SK-N-SH treated with all-trans-retinoic acid at 6 μM for 48 hours (cell line): ENCODE data around the gene GRIP1.

Source experiments
- ATAC-seq: fragments of 200-7000 bp; cut with Tn5 transposase; 3 replicates; pipeline ENCODE4 v1.9.1; 2020; ENCODE audit warnings: mild to moderate bottlenecking, moderate library complexity
- ARNTL ChIP-seq: fragments of 450-650 bp; formaldehyde crosslinking; IDR thresholded peaks from 2 replicates; pipeline ENCODE4 v1.5.0; 2020; ENCODE audit warnings: low read depth, mild to moderate bottlenecking, moderate library complexity, borderline replicate concordance
- BACH2 ChIP-seq: fragments of 250-450 bp; sonication (Bioruptor Pico); IDR thresholded peaks from 2 replicates; pipeline ENCODE4 v1.9.0; 2021; ENCODE audit warnings: mild to moderate bottlenecking, borderline replicate concordance
- CREB5 ChIP-seq: fragments of 250-450 bp; sonication (Bioruptor Pico); IDR thresholded peaks from 2 replicates; pipeline ENCODE4 v1.5.1; 2020; ENCODE audit warnings: low read depth, mild to moderate bottlenecking, moderate library complexity
- CSRNP3 ChIP-seq: fragments of 250-450 bp; sonication (Bioruptor Pico); IDR thresholded peaks from 2 replicates; pipeline ENCODE4 v1.5.1; 2021; ENCODE audit warnings: mild to moderate bottlenecking, moderate library complexity
- ESRRG ChIP-seq: fragments of 250-450 bp; sonication (Bioruptor Pico); IDR thresholded peaks from 2 replicates; pipeline ENCODE4 v1.6.1; 2021; ENCODE audit warnings: mild to moderate bottlenecking
- ISL1 ChIP-seq: fragments of 250-450 bp; sonication (Bioruptor Pico); IDR thresholded peaks from 2 replicates; pipeline ENCODE4 v2.1.2; 2022; ENCODE audit warnings: mild to moderate bottlenecking, moderate library complexity
- OSR1 ChIP-seq: fragments of 250-450 bp; sonication (Bioruptor Pico); IDR thresholded peaks from 2 replicates; pipeline ENCODE4 v1.8.0; 2022; ENCODE audit warnings: moderate library complexity, mild to moderate bottlenecking, inconsistent platforms
- POU6F1 ChIP-seq: fragments of 250-450 bp; sonication (Bioruptor Pico); IDR thresholded peaks from 2 replicates; pipeline ENCODE4 v1.8.0; 2021; ENCODE audit warnings: low read depth, mild to moderate bottlenecking, moderate library complexity, borderline replicate concordance
- PPARA ChIP-seq: fragments of 250-450 bp; sonication (Bioruptor Pico); IDR thresholded peaks from 2 replicates; pipeline ENCODE4 v1.5.0; 2020; ENCODE audit warnings: mild to moderate bottlenecking, borderline replicate concordance
- SNAI2 ChIP-seq: fragments of 250-450 bp; sonication (Bioruptor Pico); IDR thresholded peaks from 2 replicates; pipeline ENCODE4 v1.5.0; 2020; ENCODE audit warnings: mild to moderate bottlenecking, moderate library complexity
- TCF4 ChIP-seq: fragments of 250-450 bp; sonication (Bioruptor Pico); IDR thresholded peaks from 2 replicates; pipeline ENCODE4 v1.8.0; 2021; ENCODE audit warnings: mild to moderate bottlenecking, moderate library complexity, borderline replicate concordance
- TOX ChIP-seq: fragments of 250-450 bp; sonication (Bioruptor Pico); IDR thresholded peaks from 2 replicates; pipeline ENCODE4 v1.8.0; 2021; ENCODE audit warnings: mild to moderate bottlenecking, moderate library complexity, borderline replicate concordance
- TSHZ2 ChIP-seq: fragments of 250-450 bp; sonication (Bioruptor Pico); IDR thresholded peaks from 2 replicates; pipeline ENCODE4 v1.5.0; 2020; ENCODE audit warnings: mild to moderate bottlenecking, moderate library complexity
- ZC3H10 ChIP-seq: fragments of 250-450 bp; sonication (Bioruptor Pico); IDR thresholded peaks from 2 replicates; pipeline ENCODE4 v1.5.1; 2021; ENCODE audit warnings: mild to moderate bottlenecking, moderate library complexity
- ZFP30 ChIP-seq: fragments of 450-650 bp; formaldehyde crosslinking; IDR thresholded peaks from 2 replicates; pipeline ENCODE4 v1.5.0; 2022; ENCODE audit warnings: mild to moderate bottlenecking, moderate library complexity
- ZNF70 ChIP-seq: fragments of 450-650 bp; formaldehyde crosslinking; IDR thresholded peaks from 2 replicates; pipeline ENCODE4 v1.5.0; 2020; ENCODE audit warnings: mild to moderate bottlenecking, moderate library complexity
- ZNF8 ChIP-seq: fragments of 450-650 bp; formaldehyde crosslinking; IDR thresholded peaks from 2 replicates; pipeline ENCODE4 v1.5.0; 2020; ENCODE audit warnings: mild to moderate bottlenecking, moderate library complexity
- TF ChIP-seq, protein P1 (sequence below): fragments of 250-450 bp; sonication (Bioruptor Pico); IDR thresholded peaks from 2 replicates; pipeline ENCODE4 v1.8.0; 2020; ENCODE audit warnings: mild to moderate bottlenecking, moderate library complexity, borderline replicate concordance

The GRIP1 gene

DNA sequence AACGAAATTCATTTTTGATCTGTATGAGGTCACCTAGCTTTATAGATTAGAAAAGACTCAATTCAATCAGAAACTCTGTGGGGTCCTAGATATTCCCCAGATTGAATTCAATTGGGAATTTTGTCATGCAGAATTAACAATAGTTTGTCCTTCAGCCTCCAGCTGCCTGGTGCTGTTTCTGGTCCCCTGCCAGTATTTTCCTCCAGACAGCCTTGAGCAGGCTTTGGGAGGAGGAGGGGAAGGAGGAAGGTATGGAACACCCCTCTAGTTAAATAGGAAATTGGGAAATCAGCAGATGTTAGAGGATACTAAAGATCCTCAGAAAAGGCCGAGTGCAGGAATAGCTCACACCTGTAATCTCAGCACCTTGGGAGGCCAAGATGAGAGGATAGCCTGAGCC lies 10.6 kb downstream of the GRIP1 start (continued):
- no peak for TF ChIP-seq CSRNP3 (CRISPR knock-in tag)
- TF ChIP-seq ISL1: no peak
- TF ChIP-seq CREB5 (CRISPR knock-in tag): no peak

- no peak for TF ChIP-seq SNAI2 (CRISPR knock-in tag)
- no peak for TF ChIP-seq CREB5 (CRISPR knock-in tag)
- TF ChIP-seq OSR1 (CRISPR knock-in tag): no peak
- no peak for TF ChIP-seq ZC3H10 (CRISPR knock-in tag)
- TF ChIP-seq TSHZ2 (CRISPR knock-in tag): no peak
- TF ChIP-seq ISL1: no peak
- TF ChIP-seq, protein P1, sequence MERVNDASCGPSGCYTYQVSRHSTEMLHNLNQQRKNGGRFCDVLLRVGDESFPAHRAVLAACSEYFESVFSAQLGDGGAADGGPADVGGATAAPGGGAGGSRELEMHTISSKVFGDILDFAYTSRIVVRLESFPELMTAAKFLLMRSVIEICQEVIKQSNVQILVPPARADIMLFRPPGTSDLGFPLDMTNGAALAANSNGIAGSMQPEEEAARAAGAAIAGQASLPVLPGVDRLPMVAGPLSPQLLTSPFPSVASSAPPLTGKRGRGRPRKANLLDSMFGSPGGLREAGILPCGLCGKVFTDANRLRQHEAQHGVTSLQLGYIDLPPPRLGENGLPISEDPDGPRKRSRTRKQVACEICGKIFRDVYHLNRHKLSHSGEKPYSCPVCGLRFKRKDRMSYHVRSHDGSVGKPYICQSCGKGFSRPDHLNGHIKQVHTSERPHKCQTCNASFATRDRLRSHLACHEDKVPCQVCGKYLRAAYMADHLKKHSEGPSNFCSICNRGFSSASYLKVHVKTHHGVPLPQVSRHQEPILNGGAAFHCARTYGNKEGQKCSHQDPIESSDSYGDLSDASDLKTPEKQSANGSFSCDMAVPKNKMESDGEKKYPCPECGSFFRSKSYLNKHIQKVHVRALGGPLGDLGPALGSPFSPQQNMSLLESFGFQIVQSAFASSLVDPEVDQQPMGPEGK (CRISPR knock-in tag): no peak
- no peak for TF ChIP-seq PPARA
- TF ChIP-seq TOX (CRISPR knock-in tag): no peak
- no peak for TF ChIP-seq ARNTL
- TF ChIP-seq, all 23 proteins: peak for 0
- no peak for ATAC-seq
Observed at GRCh38 chr12:66667906-66668305, 11.0 kb downstream of the GRIP1 start.

DNA sequence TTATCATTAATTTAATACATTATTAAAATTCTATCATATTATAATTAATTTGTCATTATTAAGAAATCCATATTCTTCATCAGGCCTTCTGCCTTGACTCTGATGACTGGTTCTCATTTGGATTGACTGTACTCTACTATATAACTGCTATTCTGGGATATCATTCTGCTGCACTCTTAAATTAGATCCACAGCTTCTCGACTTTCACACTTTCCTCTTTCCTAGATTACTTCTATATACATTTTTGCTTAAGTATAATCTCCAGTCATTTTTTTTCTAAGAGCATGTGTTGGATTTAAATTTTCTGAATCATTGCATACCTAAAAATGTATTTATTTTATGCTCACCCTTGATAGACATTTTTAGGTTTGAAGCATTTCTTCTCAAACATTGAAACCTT lies 12.4 kb downstream of the GRIP1 start:
- TF ChIP-seq ZC3H10 (CRISPR knock-in tag): no peak
- no peak for TF ChIP-seq TSHZ2 (CRISPR knock-in tag)

DNA sequence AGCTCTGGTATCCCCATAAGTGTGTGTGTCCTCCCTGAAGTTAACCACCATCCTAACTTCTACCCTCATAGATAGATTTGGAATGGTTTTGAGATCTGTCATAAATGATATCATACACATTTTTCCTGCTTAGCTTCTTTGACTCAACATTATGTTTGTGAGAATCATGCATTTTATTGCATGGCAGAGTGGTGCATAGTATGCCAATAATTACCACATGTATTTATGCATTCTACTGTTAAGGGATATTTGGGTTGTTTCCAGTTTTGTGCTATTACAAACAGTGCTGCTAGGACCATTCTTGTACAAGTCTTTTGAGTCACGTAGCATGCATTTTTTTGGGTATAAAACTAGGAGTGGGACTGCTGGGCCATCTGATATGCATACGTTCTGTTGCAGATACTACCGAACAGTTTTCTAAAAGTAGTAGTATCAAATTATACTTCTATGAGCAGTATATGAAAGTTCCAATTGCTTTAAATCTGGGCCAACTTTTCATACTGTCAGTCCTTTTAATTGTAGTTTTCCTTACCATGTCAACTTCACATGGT lies 13.4 kb downstream of the GRIP1 start:
- no peak for ATAC-seq
- TF ChIP-seq TSHZ2 (CRISPR knock-in tag): no peak
- no peak for TF ChIP-seq ARNTL
- TF ChIP-seq ZNF8 (CRISPR knock-in tag): no peak
- TF ChIP-seq PPARA: no peak
- TF ChIP-seq POU6F1 (CRISPR knock-in tag): no peak
- TF ChIP-seq BACH2: no peak
- no peak for TF ChIP-seq ESRRG (CRISPR knock-in tag)
- no peak for TF ChIP-seq ZC3H10 (CRISPR knock-in tag)
- TF ChIP-seq SNAI2 (CRISPR knock-in tag): no peak
- no peak for TF ChIP-seq ZNF70
- TF ChIP-seq ZFP30: no peak
- no peak for TF ChIP-seq TCF4 (CRISPR knock-in tag)
- TF ChIP-seq, all 23 proteins: peak for 0

More for the DNA sequence above, 12.4 kb downstream of the GRIP1 start:
- ATAC-seq: no peak
